Uterus (tissue), 4 donors: ENCODE results near the gene APBB3. TPM values are rescaled to one million over a fixed set of nuclear protein-coding genes. Genes with fewer than 3 reads are reported as not detected.

Experiments
- DNase-seq, 2 donors: peaks; one replicate each; pipeline ENCODE4 v3.0.0-alpha.2; 2019 to 2020
- H3K27ac ChIP-seq, 2 donors: fragments of 200-600 bp; sonication (generic); 1 replicate in 1 of 2; 2 replicates in 1 of 2; pipeline ENCODE4 v1.5.1; 2016 to 2018
- H3K27me3 ChIP-seq, 2 donors: fragments of 200-600 bp; sonication (generic); one replicate each; pipeline ENCODE4 v1.5.1; 2018 to 2019; ENCODE audit warnings: control low read depth in 1 of 2
- H3K36me3 ChIP-seq, 2 donors: fragments of 200-600 bp; sonication (generic); one replicate each; pipeline ENCODE4 v1.5.1; 2019; ENCODE audit warnings: control low read depth in 1 of 2
- H3K4me1 ChIP-seq, 2 donors: fragments of 200-600 bp; sonication (generic); one replicate each; pipeline ENCODE4 v1.5.1; 2018 to 2019; ENCODE audit warnings: control low read depth in 1 of 2
- H3K4me3 ChIP-seq, 2 donors: fragments of 200-600 bp; sonication (generic); 1 replicate in 1 of 2; 2 replicates in 1 of 2; pipeline ENCODE4 v1.5.1; 2018 to 2019; ENCODE audit warnings: mild to moderate bottlenecking in 1 of 2
- H3K9me3 ChIP-seq, 2 donors: fragments of 200-600 bp; sonication (generic); one replicate each; pipeline ENCODE4 v1.5.1; 2019; ENCODE audit warnings: control low read depth in 1 of 2
- CTCF ChIP-seq, 4 experiments: fragments of 200-600 bp in 2 of 4; fragments of 450-650 bp in 2 of 4; sonication (generic) in 2 of 4; IDR thresholded peaks; one replicate each; pipeline ENCODE4 v1.5.1; 2016 to 2019; ENCODE audit warnings: antibody characterized with exemption in 4 of 4, mild to moderate bottlenecking in 2 of 4, moderate library complexity in 1 of 4
- POLR2A ChIP-seq, 2 donors: fragments of 450-650 bp; IDR thresholded peaks; one replicate each; pipeline ENCODE4 v1.6.1; 2016; ENCODE audit warnings: antibody characterized with exemption in 2 of 2, mild to moderate bottlenecking in 1 of 2, moderate library complexity in 1 of 2
- intact Hi-C: fragments of 100-400 bp; cut with DNase I; formaldehyde crosslinking; loops from one replicate; pipeline ENCODE4 v1.15.1; 2023; ENCODE audit warnings: low total_unique reads
- total RNA-seq, 4 donors: library from RNA; depleted of rRNA in 3 of 4; stranded (reverse); fragments of >200 nt in 3 of 4; gene quantifications; one replicate each; pipeline versions ENCODE4 v1.1.0 to v1.2.4, GENCODE V29; 2014 to 2023
- donor health status: DM: yes; HTN: yes; CAD: no.

APBB3 gene
- total RNA-seq, 4 donors from 2014 or later, result 6.5 to 54.7 (median 27.4) TPM

- Histone ChIP-seq H3K4me3 (peak overlapping the region; percentile 43 to 58), H3K27me3 (no peaks in the 10 kb centered on the region), H3K4me1 (peaks cover 10 to 14% of the 10 kb centered on the region in 2 donors), H3K36me3 (no peaks in the 10 kb centered on the region), H3K27ac (peak overlapping the region; percentile 92 to 93), H3K9me3 (no peaks in the 10 kb centered on the region)
- TF ChIP-seq POLR2A (IDR thresholded peaks at IDR 0.05) (no peak), CTCF (IDR thresholded peaks at IDR 0.05) (no peak)
- no peak for DNase-seq
- intact Hi-C loops, result no loop called here
Observed at GRCh38 chr5:140546851-140547507, 17.4 kb downstream of the APBB3 start.

GRCh38 chr5:140545606-140546005 lies 18.8 kb downstream of the APBB3 start:
- H3K9me3 ChIP-seq, result no peaks in the 10 kb centered on the region
- no peak for DNase-seq
- H3K4me3 ChIP-seq, result no peak overlapping the region
- H3K4me1 ChIP-seq, result peaks cover 10 to 14% of the 10 kb centered on the region in 2 donors
- intact Hi-C loops, result no loop called here
- H3K36me3 ChIP-seq, result no peaks in the 10 kb centered on the region
- H3K27me3 ChIP-seq, result no peaks in the 10 kb centered on the region
- no peak overlapping the region for H3K27ac ChIP-seq
- no peak for TF ChIP-seq POLR2A (IDR thresholded peaks at IDR 0.05)
- TF ChIP-seq CTCF (IDR thresholded peaks at IDR 0.05), result no peak

GRCh38 chr5:140544986-140545385 lies 19.4 kb downstream of the APBB3 start:
- no peak for TF ChIP-seq CTCF (IDR thresholded peaks at IDR 0.05)
- no peak for TF ChIP-seq POLR2A (IDR thresholded peaks at IDR 0.05)
- intact Hi-C loops, result no loop called here
- H3K4me1 ChIP-seq, result peaks cover 10 to 14% of the 10 kb centered on the region in 2 donors
- no peak for DNase-seq
- no peak overlapping the region for H3K4me3 ChIP-seq
- no peaks in the 10 kb centered on the region for H3K27me3 ChIP-seq
- no peaks in the 10 kb centered on the region for H3K36me3 ChIP-seq
- no peak overlapping the region for H3K27ac ChIP-seq
- no peaks in the 10 kb centered on the region for H3K9me3 ChIP-seq

GRCh38 chr5:140542972-140543371 lies 21.4 kb downstream of the APBB3 start:
- no peak overlapping the region for H3K27ac ChIP-seq
- no peak for TF ChIP-seq POLR2A (IDR thresholded peaks at IDR 0.05)
- intact Hi-C loops, result no loop called here

GRCh38 chr5:140540227-140540626 lies 24.2 kb downstream of the APBB3 start:
- no peak for DNase-seq
- H3K27me3 ChIP-seq, result no peaks in the 10 kb centered on the region
- H3K27ac ChIP-seq, result no peak overlapping the region
- intact Hi-C loops, result no loop called here
- no peak for TF ChIP-seq POLR2A (IDR thresholded peaks at IDR 0.05)
- TF ChIP-seq CTCF (IDR thresholded peaks at IDR 0.05), result no peak
- H3K4me3 ChIP-seq, result no peak overlapping the region
- no peaks in the 10 kb centered on the region for H3K4me1 ChIP-seq
- no peaks in the 10 kb centered on the region for H3K36me3 ChIP-seq
- H3K9me3 ChIP-seq, result no peaks in the 10 kb centered on the region

More at GRCh38 chr5:140542972-140543371, 21.4 kb downstream of the APBB3 start:
- Histone ChIP-seq H3K4me3 (no peak overlapping the region), H3K27me3 (no peaks in the 10 kb centered on the region), H3K36me3 (no peaks in the 10 kb centered on the region), H3K4me1 (peaks cover 4 to 6% of the 10 kb centered on the region in 2 donors), H3K9me3 (no peaks in the 10 kb centered on the region)
- no peak for DNase-seq
